A549 (cell line): Measurements from ENCODE around the gene TIAM2. TPM values are rescaled to one million over a fixed set of nuclear protein-coding genes. Genes with fewer than 3 reads are reported as not detected.

ENCODE experiments used
- ATAC-seq, 2 experiments: fragments of 200-7000 bp in 1 of 2; fragments of >200 bp in 1 of 2; cut with Nextera tagmentation in 1 of 2; cut with Tn5 transposase in 1 of 2; 3 replicates each; pipeline versions ENCODE4 v1.8.0 to v1.9.1; 2018 to 2020; ENCODE audit warnings: mild to moderate bottlenecking in 1 of 2, moderate library complexity in 1 of 2
- CTCF ChIA-PET: fragments of 300-600 bp; sonication (Branson Sonifier 250); formaldehyde crosslinking; extraction: SDS; loops from one replicate; lab custom pipeline; 2021; ENCODE audit warnings: antibody characterized with exemption, inconsistent platforms; lab: Yijun Ruan, JAX
- POLR2A ChIA-PET: fragments of 350-600 bp; formaldehyde crosslinking; extraction: SDS; loops from one replicate; lab custom pipeline; 2021; ENCODE audit warnings: antibody characterized with exemption, inconsistent platforms; lab: Yijun Ruan, JAX
- DNase-seq, 2 experiments: peaks; one replicate each; pipeline versions ENCODE4 v3.0.0 to v3.0.0-alpha.2; 2011 to 2016; ENCODE audit warnings: low read depth in 1 of 2, low spot score in 1 of 2
- FAIRE-seq: peaks from 2 replicates; lab custom pipeline; 2011; peaks lifted over from hg19 to GRCh38; lab: Jason Lieb, UNC
- H3K27ac ChIP-seq, 2 experiments: fragments of >200 bp; sonication (Bioruptor Twin); formaldehyde crosslinking; 3 replicates each; pipeline ENCODE4 v1.5.1; 2016 to 2017
- H3K4me1 ChIP-seq: fragments of >200 bp; sonication (Bioruptor Twin); formaldehyde crosslinking; 3 replicates; pipeline ENCODE4 v1.6.1; 2016
- H3K4me2 ChIP-seq: fragments of >200 bp; sonication (Bioruptor Twin); formaldehyde crosslinking; 3 replicates; pipeline ENCODE4 v1.6.1; 2016
- H3K4me3 ChIP-seq: fragments of >200 bp; sonication (Bioruptor Twin); formaldehyde crosslinking; 3 replicates; pipeline ENCODE4 v1.5.1; 2016
- H3K9me3 ChIP-seq: fragments of >200 bp; sonication (Bioruptor Twin); formaldehyde crosslinking; 3 replicates; pipeline ENCODE4 v1.6.1; 2016
- BHLHE40 ChIP-seq: IDR thresholded peaks from 2 replicates; pipeline ENCODE4 v1.6.1; 2012; ENCODE audit warnings: low read depth, low read length, inconsistent platforms
- CEBPB ChIP-seq, 2 experiments: fragments of >200 bp in 1 of 2; sonication (Bioruptor Twin) in 1 of 2; formaldehyde crosslinking in 1 of 2; IDR thresholded peaks; 2 replicates each; pipeline ENCODE4 v1.6.1; 2012 to 2016
- CHD4 ChIP-seq: fragments of 200-600 bp; sonication (generic); IDR thresholded peaks from 2 replicates; pipeline ENCODE4 v1.6.1; 2016; ENCODE audit warnings: antibody characterized with exemption, mild to moderate bottlenecking, borderline replicate concordance
- CTCF ChIP-seq: fragments of >200 bp; sonication (Bioruptor Twin); formaldehyde crosslinking; IDR thresholded peaks from 3 replicates; pipeline ENCODE4 v1.5.1; 2016
- E2F6 ChIP-seq: IDR thresholded peaks from 2 replicates; pipeline ENCODE4 v1.6.1; 2012; ENCODE audit warnings: low read depth, borderline replicate concordance
- EHF ChIP-seq: fragments of 250-450 bp; sonication (Bioruptor Pico); IDR thresholded peaks from 2 replicates; pipeline ENCODE4 v1.5.0; 2020; ENCODE audit warnings: mild to moderate bottlenecking
- EHMT2 ChIP-seq: fragments of 200-600 bp; sonication (generic); IDR thresholded peaks from 2 replicates; pipeline ENCODE4 v1.6.1; 2016; ENCODE audit warnings: antibody characterized with exemption, low read depth, mild to moderate bottlenecking, moderate library complexity
- EP300 ChIP-seq, 2 experiments: fragments of >200 bp; sonication (Bioruptor Twin); formaldehyde crosslinking; IDR thresholded peaks; 2 replicates in 1 of 2; 3 replicates in 1 of 2; pipeline ENCODE4 v1.6.1; 2016 to 2017
- ESRRA ChIP-seq: fragments of 150-350 bp; IDR thresholded peaks from 2 replicates; pipeline ENCODE4 v1.6.1; 2014; ENCODE audit warnings: mild to moderate bottlenecking, low read length, borderline replicate concordance
- FOSL2 ChIP-seq, 2 experiments: fragments of 450-650 bp in 1 of 2; fragments of >200 bp in 1 of 2; sonication (Bioruptor Twin) in 1 of 2; formaldehyde crosslinking; IDR thresholded peaks; 2 replicates each; pipeline versions ENCODE4 v1.5.0 to v1.6.1; 2016 to 2020; ENCODE audit warnings: mild to moderate bottlenecking in 1 of 2, moderate library complexity in 1 of 2
- FOXS1 ChIP-seq: fragments of 250-450 bp; sonication (Bioruptor Pico); IDR thresholded peaks from 2 replicates; pipeline ENCODE4 v1.5.0; 2020; ENCODE audit warnings: mild to moderate bottlenecking, moderate library complexity
- HDAC2 ChIP-seq: fragments of 200-600 bp; sonication (generic); IDR thresholded peaks from 2 replicates; pipeline ENCODE4 v1.6.1; 2016
- HOXA7 ChIP-seq: fragments of 250-450 bp; sonication (Bioruptor Pico); IDR thresholded peaks from 2 replicates; pipeline ENCODE4 v1.5.0; 2020; ENCODE audit warnings: mild to moderate bottlenecking, moderate library complexity
- HOXB13 ChIP-seq: fragments of 250-450 bp; sonication (Bioruptor Pico); IDR thresholded peaks from 2 replicates; pipeline ENCODE4 v1.5.0; 2020; ENCODE audit warnings: low read depth, mild to moderate bottlenecking, moderate library complexity
- HOXB5 ChIP-seq: fragments of 250-450 bp; sonication (Bioruptor Pico); IDR thresholded peaks from 2 replicates; pipeline ENCODE4 v1.5.0; 2020; ENCODE audit warnings: mild to moderate bottlenecking, moderate library complexity
- JUN ChIP-seq, 2 experiments: fragments of >200 bp; sonication (Bioruptor Twin); formaldehyde crosslinking; IDR thresholded peaks; 2 replicates in 1 of 2; 3 replicates in 1 of 2; pipeline ENCODE4 v1.6.1; 2016 to 2017
- JUNB ChIP-seq: fragments of >200 bp; sonication (Bioruptor Twin); formaldehyde crosslinking; IDR thresholded peaks from 2 replicates; pipeline ENCODE4 v1.6.1; 2016
- MAFK ChIP-seq: fragments of 450-650 bp; IDR thresholded peaks from 2 replicates; pipeline ENCODE4 v1.6.1; 2014; ENCODE audit not compliant: partially characterized antibody
- MAX ChIP-seq: IDR thresholded peaks from 2 replicates; pipeline ENCODE4 v1.6.1; 2012
- MAZ ChIP-seq: fragments of 150-350 bp; IDR thresholded peaks from 2 replicates; pipeline ENCODE4 v1.6.1; 2014; ENCODE audit warnings: antibody characterized with exemption, low read depth, low read length, borderline replicate concordance
- NFE2L2 ChIP-seq: fragments of 150-350 bp; conservative IDR thresholded peaks from 2 replicates; pipeline ENCODE4 v1.6.1; 2014; ENCODE audit warnings: low read length
- NPAS2 ChIP-seq: fragments of 250-450 bp; sonication (Bioruptor Pico); IDR thresholded peaks from 2 replicates; pipeline ENCODE4 v1.8.0; 2022; ENCODE audit warnings: mild to moderate bottlenecking, moderate library complexity, borderline replicate concordance
- PBX3 ChIP-seq: IDR thresholded peaks from 2 replicates; pipeline ENCODE4 v1.6.1; 2012
- RAD21 ChIP-seq, 2 experiments: fragments of >200 bp in 1 of 2; sonication (Bioruptor Twin) in 1 of 2; formaldehyde crosslinking in 1 of 2; IDR thresholded peaks in 1 of 2; conservative IDR thresholded peaks in 1 of 2; 2 replicates in 1 of 2; 3 replicates in 1 of 2; pipeline ENCODE4 v1.6.1; 2012 to 2018; ENCODE audit warnings: inconsistent platforms in 1 of 2
- RNF2 ChIP-seq: fragments of 200-600 bp; sonication (generic); IDR thresholded peaks from 2 replicates; pipeline ENCODE4 v1.6.1; 2016; ENCODE audit warnings: low read depth, mild to moderate bottlenecking, antibody characterized with exemption, moderate library complexity, borderline replicate concordance
- SREBF2 ChIP-seq: fragments of 450-650 bp; IDR thresholded peaks from 2 replicates; pipeline ENCODE4 v1.6.1; 2014; ENCODE audit warnings: mild to moderate bottlenecking, moderate library complexity
- TFCP2L1 ChIP-seq: fragments of 250-450 bp; sonication (Bioruptor Pico); IDR thresholded peaks from 2 replicates; pipeline ENCODE4 v1.5.0; 2021; ENCODE audit warnings: mild to moderate bottlenecking
- TP53 ChIP-seq: fragments of 250-450 bp; sonication (Bioruptor Pico); IDR thresholded peaks from 2 replicates; pipeline ENCODE4 v1.5.0; 2021; ENCODE audit warnings: mild to moderate bottlenecking, moderate library complexity
- ZFP36 ChIP-seq: fragments of 450-650 bp; IDR thresholded peaks from 2 replicates; pipeline ENCODE4 v1.6.1; 2014; ENCODE audit warnings: borderline replicate concordance; ENCODE audit not compliant: partially characterized antibody
- ZSCAN20 ChIP-seq: fragments of 250-450 bp; sonication (Bioruptor Pico); IDR thresholded peaks from 2 replicates; pipeline ENCODE4 v1.8.0; 2022; ENCODE audit warnings: mild to moderate bottlenecking, moderate library complexity
- WGBS: methylation state at CpG from one replicate; pipeline ENCODE4 v1.1.6; 2017; ENCODE audit errors: missing lambda C conversion rate; 5-methylcytosine and 5-hydroxymethylcytosine counted together
- polyA plus RNA-seq, 4 experiments: library from polyadenylated mRNA; depleted of rRNA in 3 of 4; stranded (reverse); fragments of >200 nt; fragmentation: RNase III in 1 of 4; extraction: RNeasy Plus Mini Kit Qiagen cat#74134 plus additional on column Dnase treatment in 1 of 4; gene quantifications; 2 replicates in 3 of 4; 3 replicates in 1 of 4; pipeline ENCODE4 v1.2.3, GENCODE V29; 2011 to 2017

TIAM2 gene
- polyA plus RNA-seq, 2 of the 4 experiments (the other 2 are of a cell fraction): 2.5 to 3.1 TPM

- H3K4me1 ChIP-seq: peaks cover 13% of the 10 kb centered on the region; the same call in 2 of the 3 replicates
- TF ChIP-seq HOXB13: no peak
- TF ChIP-seq FOSL2 (IDR thresholded peaks at IDR 0.05): no peak
- no peak for TF ChIP-seq FOSL2 (CRISPR knock-in tag; IDR thresholded peaks at IDR 0.05)
- TF ChIP-seq EP300 (IDR thresholded peaks at IDR 0.05): no peak
- peak; percentile 50 for TF ChIP-seq MAFK
- no peak for TF ChIP-seq ZFP36
- ChIA-PET POLR2A (no interaction called here), CTCF (interaction anchor here (1.0 kb wide), 1 partner anchor 64 kb away, joined by 3 read pairs; no protein-coding TSS in a partner anchor)
- DNase-seq (no peak), FAIRE-seq (no peak), ATAC-seq (no peak)
- H3K27ac ChIP-seq: no peak overlapping the region
- H3K4me3 ChIP-seq: no peak overlapping the region
- no peak overlapping the region for H3K4me2 ChIP-seq
- H3K9me3 ChIP-seq: no peaks in the 10 kb centered on the region
- 82% methylated on average over 7 of the region's 7 CpGs for WGBS
Observed at GRCh38 chr6:155107432-155108069, 112.4 kb downstream of the TIAM2 start.

GRCh38 chr6:155108070-155108820 is 113.1 kb downstream of the TIAM2 start:
- DNase-seq (no peak), ATAC-seq (no peak), FAIRE-seq (no peak)
- H3K4me3 ChIP-seq: no peak overlapping the region
- CTCF ChIA-PET: no interaction called here
- peaks cover 7% of the 10 kb centered on the region; the same call in 2 of the 3 replicates for H3K4me1 ChIP-seq
- no peaks in the 10 kb centered on the region for H3K9me3 ChIP-seq
- 90% methylated on average over 11 of the region's 11 CpGs for WGBS
- H3K27ac ChIP-seq: no peak overlapping the region
- no peak overlapping the region for H3K4me2 ChIP-seq
- POLR2A ChIA-PET: no interaction called here
- TF ChIP-seq CHD4 (no peak), CTCF (no peak), MAX (no peak), FOXS1 (CRISPR knock-in tag) (no peak), TFCP2L1 (no peak), EHMT2 (no peak), MAFK (no peak), BHLHE40 (no peak), CEBPB (IDR thresholded peaks at IDR 0.05) (no peak), TP53 (CRISPR knock-in tag) (no peak), E2F6 (no peak), FOSL2 (IDR thresholded peaks at IDR 0.05) (no peak), FOSL2 (CRISPR knock-in tag; IDR thresholded peaks at IDR 0.05) (no peak)

GRCh38 chr6:155110721-155111120 is 115.6 kb downstream of the TIAM2 start:
- TF ChIP-seq HOXB5 (CRISPR knock-in tag): no peak
- TF ChIP-seq EHF (CRISPR knock-in tag): no peak
- no peak for TF ChIP-seq PBX3
- no peak for TF ChIP-seq MAFK
- TF ChIP-seq RNF2: no peak
- TF ChIP-seq ESRRA: no peak
- no peak for TF ChIP-seq ZSCAN20
- TF ChIP-seq SREBF2: no peak
- no peak for TF ChIP-seq NPAS2 (CRISPR knock-in tag)
- TF ChIP-seq RAD21 (conservative IDR thresholded peaks at IDR 0.05 in 1 of 2, IDR thresholded peaks at IDR 0.05 in 1 of 2): no peak
- no peak for TF ChIP-seq NFE2L2
- no peak for TF ChIP-seq JUN (IDR thresholded peaks at IDR 0.05)
- TF ChIP-seq HDAC2: no peak
- no peak for TF ChIP-seq HOXA7 (CRISPR knock-in tag)
- TF ChIP-seq MAZ: no peak
- TF ChIP-seq JUNB: no peak
- no peak for TF ChIP-seq ZFP36
- TF ChIP-seq CEBPB (IDR thresholded peaks at IDR 0.05): no peak
- TF ChIP-seq BHLHE40: no peak
- no peak overlapping the region for H3K4me2 ChIP-seq
- no peak for DNase-seq
- no peak for ATAC-seq
- no peaks in the 10 kb centered on the region for H3K4me1 ChIP-seq
- no peak overlapping the region for H3K27ac ChIP-seq
- POLR2A ChIA-PET: no interaction called here
- CTCF ChIA-PET: interaction anchor here (0.7 to 1.5 kb wide), 4 partner anchors 9 to 182 kb away, joined by 3 read pairs; no protein-coding TSS in a partner anchor
- no peak overlapping the region for H3K4me3 ChIP-seq
- no peaks in the 10 kb centered on the region for H3K9me3 ChIP-seq
- no peak for FAIRE-seq
- WGBS: 88% methylated on average over 2 of the region's 2 CpGs
